HG03378 (cell line): ENCODE data around the gene FAM25C.
"Not testable (repeated sequence)": the region's sequence is repeated elsewhere in the genome, so short reads cannot be mapped to it uniquely, and the experiment has no call there.

Experiments used
- ATAC-seq: cut with Tn5 transposase; IDR thresholded peaks from one replicate; pipeline ENCODE4 v1.9.1; 2021; ENCODE audit warnings: mild to moderate bottlenecking, moderate library complexity; ENCODE audit not compliant: unreplicated experiment

The FAM25C gene

GRCh38 chr10:47959677-47960076, 39.9 kb downstream of the FAM25C start:
- not testable (repeated sequence) for ATAC-seq

- ATAC-seq = not testable (repeated sequence)
Measured at GRCh38 chr10:47957158-47957557, 42.4 kb downstream of the FAM25C start.

- ATAC-seq = not testable (repeated sequence)
Measured at GRCh38 chr10:47947424-47947823, 52.2 kb downstream of the FAM25C start.
